WI38 (cell line): ENCODE data around the gene MYO6.
A peak's percentile ranks its signal among the peaks of the same experiment; 100 is the strongest.

ENCODE experiments used
- H3K4me3 ChIP-seq: 2 replicates; pipeline ENCODE4 v1.5.1; 2011; ENCODE audit warnings: low read depth, mild to moderate bottlenecking, control low read depth, low read length
- CTCF ChIP-seq: IDR thresholded peaks from 2 replicates; pipeline ENCODE4 v1.5.1; 2012; ENCODE audit warnings: low read depth, mild to moderate bottlenecking, control low read depth, low read length

MYO6 gene

GRCh38 chr6:75934643-75935472 is 185.8 kb downstream of the MYO6 start:
- peak overlapping the region; percentile 48 for H3K4me3 ChIP-seq
- peak; percentile 62 for TF ChIP-seq CTCF

- H3K4me3 ChIP-seq, result peak overlapping the region; percentile 48
- TF ChIP-seq CTCF, result no peak
These were observed 186.4 kb downstream of the MYO6 start for GRCh38 chr6:75935473-75935793.

GRCh38 chr6:75936682-75937081 is 187.6 kb downstream of the MYO6 start:
- no peak for TF ChIP-seq CTCF

GRCh38 chr6:75937846-75938245 is 188.8 kb downstream of the MYO6 start:
- no peak for TF ChIP-seq CTCF
- no peak overlapping the region for H3K4me3 ChIP-seq

More at GRCh38 chr6:75936682-75937081, 187.6 kb downstream of the MYO6 start:
- H3K4me3 ChIP-seq, result no peak overlapping the region

GRCh38 chr6:75940564-75940963 is 191.5 kb downstream of the MYO6 start:
- H3K4me3 ChIP-seq, result no peak overlapping the region
- TF ChIP-seq CTCF, result no peak

- no peak overlapping the region for H3K4me3 ChIP-seq
- TF ChIP-seq CTCF, result no peak
These were observed 192.5 kb downstream of the MYO6 start for GRCh38 chr6:75941509-75941908.

- no peak overlapping the region for H3K4me3 ChIP-seq
- TF ChIP-seq CTCF, result no peak
These were observed 194.3 kb downstream of the MYO6 start for GRCh38 chr6:75943381-75943780.
